ENCODE measurements around the gene TRPV4.

DNA sequence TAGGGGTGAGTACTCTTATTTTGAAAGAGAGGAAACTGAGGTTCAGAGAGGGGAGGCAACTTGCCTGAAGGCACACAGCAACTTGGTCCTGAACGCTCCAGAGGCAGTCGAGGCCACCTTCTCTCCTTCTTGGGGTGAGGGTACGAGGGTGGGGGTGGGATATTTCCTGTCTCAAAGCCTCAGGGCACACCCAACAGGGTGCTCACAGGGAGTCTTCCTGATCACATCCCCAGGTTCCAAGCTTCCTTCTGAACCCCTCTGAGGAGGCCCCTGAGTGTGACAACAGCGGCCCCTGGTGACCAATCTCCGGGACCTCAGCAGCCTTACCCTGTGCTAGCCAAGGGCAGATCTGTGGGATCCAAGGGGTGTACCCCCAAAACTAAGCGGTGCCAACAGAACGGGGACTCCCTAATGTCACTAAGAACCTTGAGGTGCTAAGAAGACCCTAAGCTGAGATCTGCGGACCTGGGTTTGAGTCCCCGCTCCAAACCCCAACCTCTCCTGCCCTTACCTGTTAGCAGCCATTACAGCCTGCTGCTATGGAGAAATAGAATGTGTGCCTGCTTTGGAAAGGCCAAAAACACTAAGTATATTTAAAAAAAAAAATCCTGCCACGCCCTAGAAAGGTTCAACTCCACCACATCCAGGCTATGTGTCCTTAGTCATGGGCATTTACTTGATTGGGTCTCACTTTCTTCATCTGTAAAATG lies 57.9 kb downstream of the TRPV4 start:
- TF ChIP-seq POLR2A (IDR thresholded peaks at IDR 0.05; ENCODE audit: low read depth, low read length), result no peak
- no peak for TF ChIP-seq POLR2AphosphoS5 (IDR thresholded peaks at IDR 0.05; ENCODE audit: low read depth, low read length)
- no peak for TF ChIP-seq TAF1 (IDR thresholded peaks at IDR 0.05; ENCODE audit: borderline replicate concordance, low read depth, low read length)
